SK-N-SH treated with all-trans-retinoic acid at 6 μM for 48 hours (cell line): ENCODE measurements around the gene DDA1.

Experiments used
- ATAC-seq: fragments of 200-7000 bp; cut with Tn5 transposase; 3 replicates; pipeline ENCODE4 v1.9.1; 2020; ENCODE audit warnings: mild to moderate bottlenecking, moderate library complexity
- ARNTL ChIP-seq: fragments of 450-650 bp; formaldehyde crosslinking; IDR thresholded peaks from 2 replicates; pipeline ENCODE4 v1.5.0; 2020; ENCODE audit warnings: low read depth, mild to moderate bottlenecking, moderate library complexity, borderline replicate concordance
- BACH2 ChIP-seq: fragments of 250-450 bp; sonication (Bioruptor Pico); IDR thresholded peaks from 2 replicates; pipeline ENCODE4 v1.9.0; 2021; ENCODE audit warnings: mild to moderate bottlenecking, borderline replicate concordance
- CREB5 ChIP-seq: fragments of 250-450 bp; sonication (Bioruptor Pico); IDR thresholded peaks from 2 replicates; pipeline ENCODE4 v1.5.1; 2020; ENCODE audit warnings: low read depth, mild to moderate bottlenecking, moderate library complexity
- CSDC2 ChIP-seq: fragments of 250-450 bp; sonication (Bioruptor Pico); IDR thresholded peaks from 2 replicates; pipeline ENCODE4 v1.5.0; 2020; ENCODE audit warnings: mild to moderate bottlenecking, moderate library complexity
- CSRNP3 ChIP-seq: fragments of 250-450 bp; sonication (Bioruptor Pico); IDR thresholded peaks from 2 replicates; pipeline ENCODE4 v1.5.1; 2021; ENCODE audit warnings: mild to moderate bottlenecking, moderate library complexity
- ESRRG ChIP-seq: fragments of 250-450 bp; sonication (Bioruptor Pico); IDR thresholded peaks from 2 replicates; pipeline ENCODE4 v1.6.1; 2021; ENCODE audit warnings: mild to moderate bottlenecking
- GLIS3 ChIP-seq: fragments of 250-450 bp; sonication (Bioruptor Pico); IDR thresholded peaks from 2 replicates; pipeline ENCODE4 v1.5.0; 2020; ENCODE audit warnings: mild to moderate bottlenecking, moderate library complexity
- ISL1 ChIP-seq: fragments of 250-450 bp; sonication (Bioruptor Pico); IDR thresholded peaks from 2 replicates; pipeline ENCODE4 v2.1.2; 2022; ENCODE audit warnings: mild to moderate bottlenecking, moderate library complexity
- OSR1 ChIP-seq: fragments of 250-450 bp; sonication (Bioruptor Pico); IDR thresholded peaks from 2 replicates; pipeline ENCODE4 v1.8.0; 2022; ENCODE audit warnings: moderate library complexity, mild to moderate bottlenecking, inconsistent platforms
- PATZ1 ChIP-seq: fragments of 250-450 bp; sonication (Bioruptor Pico); IDR thresholded peaks from 2 replicates; pipeline ENCODE4 v1.8.0; 2020; ENCODE audit warnings: mild to moderate bottlenecking, moderate library complexity, borderline replicate concordance
- PPARA ChIP-seq: fragments of 250-450 bp; sonication (Bioruptor Pico); IDR thresholded peaks from 2 replicates; pipeline ENCODE4 v1.5.0; 2020; ENCODE audit warnings: mild to moderate bottlenecking, borderline replicate concordance
- RARB ChIP-seq: fragments of 250-450 bp; sonication (Bioruptor Pico); IDR thresholded peaks from 2 replicates; pipeline ENCODE4 v1.8.0; 2021; ENCODE audit warnings: mild to moderate bottlenecking, moderate library complexity
- SNAI2 ChIP-seq: fragments of 250-450 bp; sonication (Bioruptor Pico); IDR thresholded peaks from 2 replicates; pipeline ENCODE4 v1.5.0; 2020; ENCODE audit warnings: mild to moderate bottlenecking, moderate library complexity
- TCF4 ChIP-seq: fragments of 250-450 bp; sonication (Bioruptor Pico); IDR thresholded peaks from 2 replicates; pipeline ENCODE4 v1.8.0; 2021; ENCODE audit warnings: mild to moderate bottlenecking, moderate library complexity, borderline replicate concordance
- TOX ChIP-seq: fragments of 250-450 bp; sonication (Bioruptor Pico); IDR thresholded peaks from 2 replicates; pipeline ENCODE4 v1.8.0; 2021; ENCODE audit warnings: mild to moderate bottlenecking, moderate library complexity, borderline replicate concordance
- TSHZ2 ChIP-seq: fragments of 250-450 bp; sonication (Bioruptor Pico); IDR thresholded peaks from 2 replicates; pipeline ENCODE4 v1.5.0; 2020; ENCODE audit warnings: mild to moderate bottlenecking, moderate library complexity
- ZC3H10 ChIP-seq: fragments of 250-450 bp; sonication (Bioruptor Pico); IDR thresholded peaks from 2 replicates; pipeline ENCODE4 v1.5.1; 2021; ENCODE audit warnings: mild to moderate bottlenecking, moderate library complexity
- ZFP3 ChIP-seq: fragments of 250-450 bp; sonication (Bioruptor Pico); IDR thresholded peaks from 2 replicates; pipeline ENCODE4 v1.5.0; 2020; ENCODE audit warnings: mild to moderate bottlenecking, moderate library complexity
- ZFP30 ChIP-seq: fragments of 450-650 bp; formaldehyde crosslinking; IDR thresholded peaks from 2 replicates; pipeline ENCODE4 v1.5.0; 2022; ENCODE audit warnings: mild to moderate bottlenecking, moderate library complexity
- ZNF565 ChIP-seq: fragments of 450-650 bp; formaldehyde crosslinking; conservative IDR thresholded peaks from 2 replicates; pipeline ENCODE4 v1.5.0; 2020; ENCODE audit warnings: low read depth, mild to moderate bottlenecking, moderate library complexity
- ZNF8 ChIP-seq: fragments of 450-650 bp; formaldehyde crosslinking; IDR thresholded peaks from 2 replicates; pipeline ENCODE4 v1.5.0; 2020; ENCODE audit warnings: mild to moderate bottlenecking, moderate library complexity

DDA1 gene

GRCh38 chr19:17281391-17282304, 27.7 kb upstream of the DDA1 start, which contains the start of gene ANKLE1:
Gene ANKLE1 (plus strand): TSS chr19:17281901. CDS start chr19:17281921, 20 bp downstream.
- ATAC-seq = peak; percentile 73
- TF ChIP-seq ARNTL (CRISPR knock-in tag) (no peak), TOX (CRISPR knock-in tag) (no peak), PPARA (CRISPR knock-in tag) (no peak), CSRNP3 (CRISPR knock-in tag) (0 out of 2 replicates have a peak, but pooled peaks have one; percentile 44), ZNF8 (CRISPR knock-in tag) (no peak), ESRRG (0 out of 2 replicates have a peak, but pooled peaks have one; percentile 25), SNAI2 (CRISPR knock-in tag) (no peak)

GRCh38 chr19:17282488-17283125, 26.8 kb upstream of the DDA1 start:
- TF ChIP-seq OSR1 (no peak), TCF4 (CRISPR knock-in tag) (no peak), TSHZ2 (CRISPR knock-in tag) (no peak; the same call in 1 of the 2 replicates), ZC3H10 (CRISPR knock-in tag) (no peak), ZNF8 (CRISPR knock-in tag) (no peak)
- TF ChIP-seq, all 23 proteins: peak for 0
- ATAC-seq = peak; percentile 95

GRCh38 chr19:17283504-17283996, 25.8 kb upstream of the DDA1 start:
- TF ChIP-seq BACH2 (CRISPR knock-in tag) = no peak
- TF ChIP-seq GLIS3 = no peak
- TF ChIP-seq SNAI2 (CRISPR knock-in tag) = no peak
- TF ChIP-seq CSRNP3 (CRISPR knock-in tag) = no peak
- TF ChIP-seq RARB (CRISPR knock-in tag) = no peak
- no peak for TF ChIP-seq ZFP3 (CRISPR knock-in tag)
- TF ChIP-seq PPARA (CRISPR knock-in tag) = no peak
- no peak for TF ChIP-seq CSDC2 (CRISPR knock-in tag)
- TF ChIP-seq ZFP30 = no peak
- TF ChIP-seq CREB5 (CRISPR knock-in tag) = no peak
- TF ChIP-seq ZNF8 (CRISPR knock-in tag) = no peak
- no peak for ATAC-seq

GRCh38 chr19:17285415-17286135, 23.8 kb upstream of the DDA1 start:
- no peak for ATAC-seq
- TF ChIP-seq TSHZ2 (CRISPR knock-in tag) = no peak
- no peak for TF ChIP-seq PATZ1 (CRISPR knock-in tag)
- no peak for TF ChIP-seq ZNF565
- no peak for TF ChIP-seq ISL1 (CRISPR knock-in tag)
- no peak for TF ChIP-seq SNAI2 (CRISPR knock-in tag)
- TF ChIP-seq CSDC2 (CRISPR knock-in tag) = no peak
- TF ChIP-seq GLIS3 = no peak
- no peak for TF ChIP-seq OSR1
